Eye (tissue), 1 donor: ENCODE measurements around the gene CSPG4.
"Not testable (repeated sequence)": the region's sequence is repeated elsewhere in the genome, so short reads cannot be mapped to it uniquely, and the experiment has no call there.

Experiments used
- DNase-seq: peaks from one replicate; pipeline ENCODE4 v3.0.0-alpha.2; 2015

Gene CSPG4

DNA sequence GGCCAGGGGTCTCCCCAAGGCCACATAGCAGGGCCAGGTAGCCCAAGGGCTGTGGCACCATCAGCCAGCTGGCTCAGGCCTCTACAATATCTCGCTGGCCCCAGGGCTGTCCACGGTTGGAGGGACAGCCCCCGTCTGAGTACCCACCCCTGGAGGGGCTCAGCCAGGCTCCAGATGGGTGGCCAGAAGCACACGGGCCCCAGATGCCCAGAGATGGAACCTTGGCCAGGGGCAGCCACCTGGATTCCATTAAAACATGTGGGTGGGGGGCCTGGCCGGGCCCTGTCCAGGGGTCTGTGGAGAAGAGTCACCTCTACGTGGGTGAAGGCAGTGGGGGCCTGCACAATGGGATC lies 8.4 kb downstream of the CSPG4 start:
- no peak for DNase-seq

DNA sequence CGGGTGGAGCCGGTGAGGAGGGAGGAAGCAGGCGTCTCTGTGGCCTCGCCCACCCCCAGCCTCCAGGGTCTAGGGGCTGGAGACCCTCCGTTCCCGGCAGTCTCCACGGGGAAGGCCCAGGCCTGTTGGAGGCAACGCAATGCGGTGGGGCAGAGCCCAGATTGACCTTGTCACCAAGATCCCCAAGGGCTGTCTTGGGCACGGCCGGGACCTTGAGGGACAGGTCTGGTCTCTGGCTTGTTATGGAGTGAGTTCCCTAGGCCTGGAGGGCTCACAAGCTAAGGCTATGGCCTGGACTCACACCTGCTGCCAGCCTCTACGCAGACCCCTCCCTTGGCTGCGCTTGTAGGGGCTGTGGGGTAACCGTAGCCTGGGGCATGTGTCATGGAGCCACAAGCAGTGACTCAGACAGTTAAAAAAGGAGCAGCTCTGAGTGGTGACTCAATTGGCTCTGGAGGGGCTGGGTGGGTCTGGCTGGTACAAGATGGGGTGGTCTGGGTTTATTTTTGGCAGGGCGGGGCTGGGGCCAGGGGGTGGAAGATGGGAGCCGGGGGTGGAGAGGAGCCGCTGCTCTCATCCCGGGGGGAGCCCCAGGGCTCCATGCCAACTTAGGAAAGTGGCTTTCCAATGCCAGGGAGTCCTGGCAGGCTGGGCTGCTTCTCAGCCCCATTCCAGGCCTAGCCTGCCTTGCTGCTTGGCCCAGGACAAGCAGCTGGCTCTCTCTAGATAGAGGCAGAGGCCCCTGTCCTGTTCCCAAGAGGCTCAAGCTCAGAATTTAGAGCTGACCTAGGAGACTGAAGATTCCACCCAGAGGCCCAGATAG lies 9.0 kb downstream of the CSPG4 start:
- not testable (repeated sequence) for DNase-seq

- no peak for DNase-seq
These were observed 10.2 kb downstream of the CSPG4 start for GRCh38 chr15:75702436-75702835.

GRCh38 chr15:75701071-75702003 lies 11.3 kb downstream of the CSPG4 start:
- DNase-seq = not testable (repeated sequence)

GRCh38 chr15:75699961-75700874 lies 12.4 kb downstream of the CSPG4 start:
- DNase-seq = not testable (repeated sequence)

- DNase-seq = not testable (repeated sequence)
These were observed 13.1 kb downstream of the CSPG4 start for GRCh38 chr15:75699517-75699916.

DNA sequence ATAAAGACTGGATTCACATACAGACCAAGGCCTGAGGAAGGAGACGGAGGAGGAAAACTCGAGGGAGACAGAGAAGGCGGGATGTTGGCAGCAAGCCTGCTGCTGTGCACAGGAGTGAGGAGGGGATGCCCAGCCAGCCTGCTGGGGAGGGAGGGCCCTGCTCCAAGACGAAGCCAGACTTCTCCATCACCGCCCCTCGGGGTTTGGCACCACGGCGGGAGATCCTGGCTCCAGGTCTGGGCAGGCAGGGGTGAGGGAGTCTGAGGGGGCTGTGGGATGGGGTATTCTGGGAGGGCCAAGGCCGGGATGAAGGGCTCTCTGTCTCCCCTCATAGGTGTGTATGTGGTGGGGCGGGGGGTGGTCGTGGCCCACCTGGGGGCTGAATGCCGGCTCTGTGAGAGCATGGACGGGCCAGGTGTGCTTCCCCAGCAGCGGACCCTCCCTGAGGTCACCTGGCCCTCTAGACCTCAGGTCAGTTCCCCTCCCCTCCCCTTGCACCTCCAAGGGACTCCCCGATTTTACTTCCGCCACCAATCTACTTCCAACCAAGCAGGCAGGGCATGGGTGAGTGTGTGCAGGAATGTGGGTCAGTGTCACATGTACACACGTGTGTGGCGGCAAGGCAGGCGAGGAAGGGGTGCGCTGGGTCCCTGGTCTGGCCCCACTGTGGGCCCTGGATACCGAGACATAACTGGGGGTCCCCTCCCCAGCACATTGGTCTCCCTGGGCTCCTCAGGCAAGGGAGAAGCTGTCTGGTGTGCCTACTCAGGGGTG lies 14.5 kb downstream of the CSPG4 start:
- not testable (repeated sequence) for DNase-seq

DNA sequence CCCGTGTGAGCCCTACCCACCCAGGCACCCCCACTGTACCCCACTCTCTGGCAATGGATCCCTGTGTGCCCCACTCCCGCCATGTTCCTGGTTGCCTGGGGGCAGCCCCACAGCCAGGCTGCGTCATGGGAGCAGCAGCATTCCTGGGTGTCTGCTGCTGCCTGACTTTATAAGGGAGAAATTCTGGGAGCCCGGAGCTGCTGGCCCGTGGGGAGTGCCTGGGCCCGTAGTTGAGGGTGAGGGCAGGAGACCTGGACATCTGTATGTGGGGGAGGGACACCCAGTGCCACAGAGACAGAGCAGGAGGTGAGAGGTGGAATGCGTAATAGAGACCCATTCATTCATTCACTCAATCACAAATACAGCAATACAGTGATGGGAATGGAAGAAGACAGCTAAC lies 15.1 kb downstream of the CSPG4 start:
- DNase-seq = no peak

DNA sequence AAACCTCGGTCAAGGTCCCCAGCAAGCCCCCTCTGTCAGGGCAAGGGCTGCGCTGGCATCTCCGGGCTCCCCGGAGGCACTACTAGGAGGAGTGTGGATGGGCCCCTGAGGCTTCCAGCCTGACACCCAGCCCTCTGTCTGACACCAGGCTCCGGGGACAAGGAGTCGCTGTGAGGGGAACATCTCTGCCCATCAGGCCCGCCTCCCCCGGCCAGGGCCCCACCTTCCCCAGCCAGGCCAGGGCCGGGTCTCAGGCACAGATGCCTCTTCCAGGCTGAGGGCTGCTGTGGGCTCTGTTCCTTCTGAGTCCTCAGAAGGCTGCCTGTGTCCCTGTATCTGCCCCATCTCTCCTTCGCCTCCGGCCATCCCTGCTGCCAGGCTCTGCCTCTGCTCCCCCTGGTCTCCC lies 15.8 kb downstream of the CSPG4 start:
- no peak for DNase-seq

DNA sequence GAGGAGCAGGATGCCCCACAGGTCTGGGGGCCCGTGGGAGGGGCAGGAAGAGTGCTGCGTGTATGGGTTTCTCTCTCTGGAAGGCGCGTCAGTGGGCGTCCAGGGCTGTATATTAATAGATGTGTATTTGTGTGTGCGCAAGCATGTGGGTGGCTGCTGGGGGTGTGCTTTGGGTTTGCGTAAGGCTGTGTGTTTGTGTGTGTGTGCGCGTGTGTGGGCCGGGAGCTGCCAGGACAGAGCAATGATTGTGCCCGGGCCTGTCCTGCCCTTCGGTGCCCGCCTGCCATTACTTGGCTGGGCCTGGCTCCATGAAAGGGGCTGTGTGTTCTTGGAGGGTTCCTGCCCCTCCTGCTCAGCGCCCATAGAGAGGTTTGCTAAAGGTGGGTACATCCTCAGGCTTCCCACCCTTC lies 16.3 kb downstream of the CSPG4 start:
- DNase-seq = no peak

- no peak for DNase-seq
These were observed 16.9 kb downstream of the CSPG4 start for GRCh38 chr15:75695634-75696310.

GRCh38 chr15:75695220-75695619 lies 17.4 kb downstream of the CSPG4 start:
- DNase-seq = no peak

GRCh38 chr15:75694241-75695182 lies 18.1 kb downstream of the CSPG4 start:
- DNase-seq = peak; percentile 86

- peak; percentile 44 for DNase-seq
These were observed 19.0 kb downstream of the CSPG4 start for GRCh38 chr15:75693501-75694240.

DNA sequence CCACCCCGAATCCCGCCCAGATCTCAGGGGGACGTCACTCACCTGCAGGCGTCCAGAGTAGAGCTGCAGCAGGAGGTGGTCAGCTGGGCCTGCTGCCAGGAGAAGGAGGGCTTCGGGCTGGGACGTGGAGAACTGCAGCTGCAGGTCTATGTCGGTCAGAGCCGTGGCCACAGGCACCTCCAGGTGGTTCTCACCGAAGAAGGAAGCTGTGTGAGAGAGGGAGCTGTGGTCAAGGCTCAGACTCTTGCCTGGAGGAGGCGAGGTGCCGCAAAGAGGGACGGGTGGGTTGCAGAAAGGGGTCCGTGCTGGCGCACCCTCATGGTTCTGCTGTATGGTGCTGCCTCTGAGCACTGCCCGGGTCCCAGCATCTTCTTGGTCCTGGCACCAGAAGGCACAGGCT lies 19.6 kb downstream of the CSPG4 start:
- DNase-seq = not testable (repeated sequence)

- DNase-seq = not testable (repeated sequence)
These were observed 20.3 kb downstream of the CSPG4 start for GRCh38 chr15:75692311-75692710.

DNA sequence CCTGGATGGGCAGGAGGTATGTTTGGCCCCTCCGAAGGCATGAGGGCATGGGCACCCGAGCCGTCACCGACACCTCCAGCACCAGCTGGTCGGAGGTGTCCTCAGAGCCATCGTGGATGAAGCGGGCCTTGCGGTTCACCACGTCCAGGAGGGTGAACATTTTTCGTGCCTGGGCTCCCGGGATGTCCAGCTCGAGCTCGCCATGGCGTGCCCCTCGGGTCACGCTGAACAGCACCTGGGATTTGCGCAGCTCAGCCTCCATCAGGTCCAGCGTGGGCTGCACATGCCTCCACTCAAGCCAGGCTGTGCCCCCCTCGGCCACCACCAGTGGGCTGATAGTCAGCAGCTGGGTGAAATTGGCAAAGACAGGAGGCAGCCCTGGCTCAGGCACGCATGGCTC lies 23.2 kb downstream of the CSPG4 start:
- not testable (repeated sequence) for DNase-seq

DNA sequence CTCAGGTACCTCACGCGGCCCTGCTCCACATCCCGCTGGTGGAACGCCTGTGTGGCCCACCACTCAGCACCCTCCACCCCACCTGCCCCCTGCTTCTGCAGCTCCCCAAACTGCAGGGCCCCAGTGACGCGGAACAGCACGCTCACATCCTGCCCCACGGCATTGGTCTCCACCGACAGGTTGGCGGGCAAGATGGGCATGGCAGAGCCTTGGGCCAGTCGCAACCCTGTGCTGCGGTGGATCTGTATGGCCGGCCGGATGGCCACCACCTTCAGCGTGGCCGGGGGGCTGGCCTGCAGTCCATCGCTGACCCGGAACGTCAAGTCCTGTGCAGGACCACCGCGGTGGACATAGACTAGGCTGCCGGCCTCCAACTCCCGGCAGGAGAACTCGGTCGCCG lies 23.8 kb downstream of the CSPG4 start:
- DNase-seq = no peak

- DNase-seq = no peak
These were observed 24.4 kb downstream of the CSPG4 start for GRCh38 chr15:75688278-75688557.
